HepG2 (cell line): ENCODE measurements around the gene AKAP8L. TPM values are rescaled to one million over a fixed set of nuclear protein-coding genes. Genes with fewer than 3 reads are reported as not detected.
A peak's percentile ranks its signal among the peaks of the same experiment; 100 is the strongest.

Experiments
- ATAD3A ChIP-seq: sonication (generic); formaldehyde crosslinking; IDR thresholded peaks from 2 replicates; pipeline ENCODE4 v1.4.0; 2020; ENCODE audit warnings: missing genetic modification reagents
- CBX5 ChIP-seq: sonication (generic); formaldehyde crosslinking; IDR thresholded peaks from 2 replicates; pipeline ENCODE4 v1.4.0; 2020; ENCODE audit warnings: missing genetic modification reagents, borderline replicate concordance
- CCDC6 ChIP-seq: sonication (generic); formaldehyde crosslinking; IDR thresholded peaks from 2 replicates; pipeline ENCODE4 v1.8.1; 2022; ENCODE audit warnings: mild to moderate bottlenecking, missing genetic modification reagents, moderate library complexity
- ELF4 ChIP-seq: sonication (generic); formaldehyde crosslinking; IDR thresholded peaks from 2 replicates; pipeline ENCODE4 v1.5.0; 2020; ENCODE audit warnings: missing genetic modification reagents, mild to moderate bottlenecking, moderate library complexity, borderline replicate concordance
- ETV6 ChIP-seq: sonication (generic); formaldehyde crosslinking; conservative IDR thresholded peaks from 2 replicates; pipeline ENCODE4 v1.4.0; 2020; ENCODE audit warnings: missing genetic modification reagents
- KMT2B ChIP-seq: IDR thresholded peaks from 2 replicates; pipeline ENCODE4 v1.6.1; 2016; ENCODE audit warnings: missing genetic modification reagents, missing compliant biosample characterization
- MAFK ChIP-seq, 2 experiments: IDR thresholded peaks in 1 of 2; conservative IDR thresholded peaks in 1 of 2; 2 replicates each; pipeline ENCODE4 v1.6.1; 2011; ENCODE audit warnings: improper control_type of control experiment in 2 of 2, low read length in 2 of 2
- MIER3 ChIP-seq: IDR thresholded peaks from 2 replicates; pipeline ENCODE4 v1.6.1; 2016; ENCODE audit warnings: missing compliant biosample characterization, borderline replicate concordance
- NFAT5 ChIP-seq: sonication (generic); formaldehyde crosslinking; IDR thresholded peaks from 2 replicates; pipeline ENCODE4 v1.4.0; 2020; ENCODE audit warnings: missing genetic modification reagents
- NFE2L2 ChIP-seq: fragments of 150-350 bp; IDR thresholded peaks from 2 replicates; pipeline ENCODE4 v1.6.1; 2014; ENCODE audit warnings: low read length
- SCMH1 ChIP-seq: sonication (generic); formaldehyde crosslinking; IDR thresholded peaks from 2 replicates; pipeline ENCODE4 v1.9.0; 2021; ENCODE audit warnings: missing genetic modification reagents, mild to moderate bottlenecking, borderline replicate concordance
- SSRP1 ChIP-seq: IDR thresholded peaks from 2 replicates; pipeline ENCODE4 v1.6.1; 2016; ENCODE audit warnings: control low read depth
- ZNF337 ChIP-seq: sonication (generic); formaldehyde crosslinking; IDR thresholded peaks from 2 replicates; pipeline ENCODE4 v1.5.1; 2020; ENCODE audit warnings: missing genetic modification reagents, low read depth, mild to moderate bottlenecking, borderline replicate concordance
- ZNF562 ChIP-seq: sonication (generic); formaldehyde crosslinking; IDR thresholded peaks from 2 replicates; pipeline ENCODE4 v1.8.0; 2022; ENCODE audit warnings: missing genetic modification reagents, borderline replicate concordance
- ZNF687 ChIP-seq: sonication (generic); formaldehyde crosslinking; IDR thresholded peaks from 2 replicates; pipeline ENCODE4 v1.5.1; 2020; ENCODE audit warnings: mild to moderate bottlenecking, missing genetic modification reagents, moderate library complexity
- ZNF781 ChIP-seq: sonication (generic); formaldehyde crosslinking; IDR thresholded peaks from 2 replicates; pipeline ENCODE4 v1.5.1; 2020; ENCODE audit warnings: borderline replicate concordance, mild to moderate bottlenecking, missing genetic modification reagents; ENCODE audit errors: not compliant biosample characterization
- ZNF839 ChIP-seq: sonication (generic); formaldehyde crosslinking; IDR thresholded peaks from 2 replicates; pipeline ENCODE4 v1.4.0; 2020; ENCODE audit warnings: missing genetic modification reagents, mild to moderate bottlenecking, borderline replicate concordance
- ZUFSP ChIP-seq: sonication (generic); formaldehyde crosslinking; IDR thresholded peaks from 2 replicates; pipeline ENCODE4 v1.9.0; 2021; ENCODE audit warnings: missing genetic modification reagents, mild to moderate bottlenecking, borderline replicate concordance
- polyA plus RNA-seq, 8 experiments: library from polyadenylated mRNA; depleted of rRNA in 3 of 8; stranded (reverse) in 7 of 8; unstranded in 1 of 8; fragments of >200 nt; fragmentation: Illumina TruSeq in 4 of 8; extraction: Trizol in 4 of 8; gene quantifications; 2 replicates each; pipeline versions ENCODE4 v1.2.1 to v1.2.3, GENCODE V29; 2011 to 2016; ENCODE audit warnings: low read depth in 4 of 8, missing spikeins in 1 of 8, mixed read lengths in 1 of 8; ENCODE audit not compliant: insufficient read depth in 1 of 8
- total RNA-seq, 5 experiments: library from RNA; depleted of rRNA; stranded (reverse); fragments of >200 nt; fragmentation: Illumina TruSeq; extraction: Trizol; gene quantifications; 2 replicates each; pipeline ENCODE4 v1.2.3, GENCODE V29; 2016; ENCODE audit warnings: low read depth in 1 of 5

Gene AKAP8L
- total and polyA plus RNA-seq, 2 of the 13 experiments (the other 11 are each of a cell fraction or from before 2014, with no cell fraction given): 48.2 to 49.6 TPM

GRCh38 chr19:15331419-15332310 is 87.1 kb downstream of the AKAP8L start (continued):
- TF ChIP-seq ELF4 (CRISPR knock-in tag) (no peak), ZNF337 (CRISPR knock-in tag) (no peak), KMT2B (no peak), ZNF781 (CRISPR knock-in tag) (no peak), ZNF839 (CRISPR knock-in tag) (no peak), NFAT5 (CRISPR knock-in tag) (no peak), ZNF562 (CRISPR knock-in tag) (no peak), ATAD3A (CRISPR knock-in tag) (no peak), MAFK (conservative IDR thresholded peaks at IDR 0.05 in 1 of 2, IDR thresholded peaks at IDR 0.05 in 1 of 2; ENCODE audit: low read length in 2 of 2) (no peak), SCMH1 (CRISPR knock-in tag) (no peak), CBX5 (CRISPR knock-in tag) (no peak), CCDC6 (CRISPR knock-in tag) (peak; percentile 5; the same call in 1 of the 2 replicates), NFE2L2 (no peak), ZNF687 (peak; percentile 61), MIER3 (CRISPR knock-in tag) (no peak), SSRP1 (no peak), ETV6 (CRISPR knock-in tag) (peak; percentile 76; the same call in 1 of the 2 replicates), ZUFSP (no peak)
